ENCODE measurements around the gene PCGF6.
A peak's percentile ranks its signal among the peaks of the same experiment; 100 is the strongest.
"Not testable (repeated sequence)": the region's sequence is repeated elsewhere in the genome, so short reads cannot be mapped to it uniquely, and the experiment has no call there.

PCGF6 gene

DNA sequence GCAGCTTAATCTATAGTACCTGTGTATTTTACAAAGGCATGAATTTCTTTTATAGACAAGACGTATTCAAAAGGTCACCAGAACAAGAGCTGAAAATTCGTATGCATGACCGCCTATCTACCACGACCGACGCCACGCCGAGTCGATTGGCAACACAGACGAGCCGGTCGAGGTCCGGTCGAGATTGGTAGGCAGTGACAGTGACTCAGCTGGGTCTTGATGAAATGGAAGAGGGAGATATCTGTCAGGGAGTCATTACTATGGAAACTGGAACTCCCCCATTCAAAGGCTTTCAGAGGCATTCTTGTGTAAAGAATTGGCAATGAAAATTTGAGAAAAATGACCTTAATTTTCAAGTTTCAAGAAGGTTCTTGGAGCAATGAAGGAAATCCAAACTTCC, 43.2 kb upstream of the PCGF6 start:
- peak overlapping the region; percentile 92 for H3K4me3 ChIP-seq (ENCODE audit: low read depth, low read length)
- DNase-seq (ENCODE audit: low read depth): peak; percentile 34
- no peak for TF ChIP-seq MYC (IDR thresholded peaks at IDR 0.05; ENCODE audit: low read depth, low read length)
- TF ChIP-seq, protein P1, sequence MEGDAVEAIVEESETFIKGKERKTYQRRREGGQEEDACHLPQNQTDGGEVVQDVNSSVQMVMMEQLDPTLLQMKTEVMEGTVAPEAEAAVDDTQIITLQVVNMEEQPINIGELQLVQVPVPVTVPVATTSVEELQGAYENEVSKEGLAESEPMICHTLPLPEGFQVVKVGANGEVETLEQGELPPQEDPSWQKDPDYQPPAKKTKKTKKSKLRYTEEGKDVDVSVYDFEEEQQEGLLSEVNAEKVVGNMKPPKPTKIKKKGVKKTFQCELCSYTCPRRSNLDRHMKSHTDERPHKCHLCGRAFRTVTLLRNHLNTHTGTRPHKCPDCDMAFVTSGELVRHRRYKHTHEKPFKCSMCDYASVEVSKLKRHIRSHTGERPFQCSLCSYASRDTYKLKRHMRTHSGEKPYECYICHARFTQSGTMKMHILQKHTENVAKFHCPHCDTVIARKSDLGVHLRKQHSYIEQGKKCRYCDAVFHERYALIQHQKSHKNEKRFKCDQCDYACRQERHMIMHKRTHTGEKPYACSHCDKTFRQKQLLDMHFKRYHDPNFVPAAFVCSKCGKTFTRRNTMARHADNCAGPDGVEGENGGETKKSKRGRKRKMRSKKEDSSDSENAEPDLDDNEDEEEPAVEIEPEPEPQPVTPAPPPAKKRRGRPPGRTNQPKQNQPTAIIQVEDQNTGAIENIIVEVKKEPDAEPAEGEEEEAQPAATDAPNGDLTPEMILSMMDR (IDR thresholded peaks at IDR 0.05; ENCODE audit: low read depth, low read length): no peak
- TF ChIP-seq, protein P2, sequence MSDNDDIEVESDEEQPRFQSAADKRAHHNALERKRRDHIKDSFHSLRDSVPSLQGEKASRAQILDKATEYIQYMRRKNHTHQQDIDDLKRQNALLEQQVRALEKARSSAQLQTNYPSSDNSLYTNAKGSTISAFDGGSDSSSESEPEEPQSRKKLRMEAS (IDR thresholded peaks at IDR 0.05; ENCODE audit: low read depth, low read length): no peak
- no peak for TF ChIP-seq POLR2A (IDR thresholded peaks at IDR 0.05; ENCODE audit: extremely low read depth, insufficient read length)

DNA sequence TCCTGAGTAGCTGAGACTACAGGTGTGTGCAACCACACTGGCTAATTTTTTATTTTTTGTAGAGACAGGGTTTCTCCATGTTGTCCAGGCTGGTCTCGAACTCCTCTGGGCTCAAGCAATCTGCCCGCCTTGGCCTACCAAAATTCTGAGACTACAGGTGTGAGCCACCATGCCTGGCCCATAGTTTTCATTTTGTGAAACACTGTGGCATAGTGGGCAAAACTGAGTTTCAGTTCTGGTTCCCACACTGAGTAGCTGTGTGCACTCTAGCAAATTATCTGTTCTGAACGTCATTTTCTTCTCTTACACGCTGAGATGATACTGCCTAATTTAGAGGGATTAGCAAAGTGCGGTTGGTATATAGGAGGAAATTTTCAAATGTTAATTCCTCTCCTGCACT, 31.8 kb upstream of the PCGF6 start:
- no peak overlapping the region for H3K4me3 ChIP-seq (ENCODE audit: low read depth, low read length)
- TF ChIP-seq POLR2A (IDR thresholded peaks at IDR 0.05; ENCODE audit: extremely low read depth, insufficient read length) (no peak), MYC (IDR thresholded peaks at IDR 0.05; ENCODE audit: low read depth, low read length) (no peak)
- TF ChIP-seq, protein P2 (IDR thresholded peaks at IDR 0.05; ENCODE audit: low read depth, low read length): no peak
- TF ChIP-seq, protein P1 (IDR thresholded peaks at IDR 0.05; ENCODE audit: low read depth, low read length): no peak
- DNase-seq (ENCODE audit: low read depth): no peak

DNA sequence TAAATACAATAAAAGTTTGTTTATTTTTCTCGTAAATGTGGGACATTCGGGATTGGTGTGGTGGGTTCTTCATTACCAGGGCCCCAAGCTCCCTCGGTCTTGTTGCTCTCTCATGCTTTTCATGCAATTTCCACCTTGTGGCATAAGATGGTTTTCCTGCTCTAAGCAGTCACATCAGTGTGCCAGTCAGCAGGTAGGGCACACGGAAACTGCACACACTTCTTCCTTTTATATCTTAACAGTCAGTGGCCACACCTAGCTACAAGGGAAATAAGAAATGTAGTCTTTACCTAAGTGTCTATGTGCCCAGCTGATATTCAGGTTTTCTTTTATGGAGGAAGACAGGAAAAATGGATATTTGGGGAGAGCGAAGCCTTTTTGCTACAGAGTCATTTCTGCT, 23.3 kb upstream of the PCGF6 start:
- H3K4me3 ChIP-seq (ENCODE audit: low read depth, low read length): no peak overlapping the region
- TF ChIP-seq, protein P1 (IDR thresholded peaks at IDR 0.05; ENCODE audit: low read depth, low read length): no peak
- TF ChIP-seq MYC (IDR thresholded peaks at IDR 0.05; ENCODE audit: low read depth, low read length): no peak
- TF ChIP-seq, protein P2 (IDR thresholded peaks at IDR 0.05; ENCODE audit: low read depth, low read length): no peak
- TF ChIP-seq POLR2A (IDR thresholded peaks at IDR 0.05; ENCODE audit: extremely low read depth, insufficient read length): no peak
- DNase-seq (ENCODE audit: low read depth): no peak

DNA sequence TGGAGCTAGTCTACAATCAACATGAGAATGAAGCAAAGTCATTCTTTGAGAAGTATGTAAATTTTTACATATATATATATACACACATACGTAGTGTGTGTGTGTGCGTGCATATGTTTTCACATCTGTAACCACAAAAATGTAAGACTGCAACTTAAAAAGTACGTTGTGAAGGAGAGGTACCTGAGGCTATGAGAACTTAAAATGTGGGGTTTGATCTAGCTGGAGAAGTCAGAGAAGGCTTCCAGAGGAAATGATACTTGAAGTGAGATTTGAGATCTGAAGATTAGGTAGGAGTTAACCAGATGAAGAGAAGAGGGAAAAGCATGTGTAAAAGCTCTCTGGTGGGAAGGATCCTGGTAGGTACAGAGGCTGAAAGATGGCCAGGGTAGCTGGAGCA, 22.6 kb upstream of the PCGF6 start:
- no peak overlapping the region for H3K4me3 ChIP-seq (ENCODE audit: low read depth, low read length)
- no peak for DNase-seq (ENCODE audit: low read depth)
- TF ChIP-seq, protein P1 (IDR thresholded peaks at IDR 0.05; ENCODE audit: low read depth, low read length): no peak
- TF ChIP-seq MYC (IDR thresholded peaks at IDR 0.05; ENCODE audit: low read depth, low read length) (no peak), POLR2A (IDR thresholded peaks at IDR 0.05; ENCODE audit: extremely low read depth, insufficient read length) (no peak)
- TF ChIP-seq, protein P2 (IDR thresholded peaks at IDR 0.05; ENCODE audit: low read depth, low read length): no peak

DNA sequence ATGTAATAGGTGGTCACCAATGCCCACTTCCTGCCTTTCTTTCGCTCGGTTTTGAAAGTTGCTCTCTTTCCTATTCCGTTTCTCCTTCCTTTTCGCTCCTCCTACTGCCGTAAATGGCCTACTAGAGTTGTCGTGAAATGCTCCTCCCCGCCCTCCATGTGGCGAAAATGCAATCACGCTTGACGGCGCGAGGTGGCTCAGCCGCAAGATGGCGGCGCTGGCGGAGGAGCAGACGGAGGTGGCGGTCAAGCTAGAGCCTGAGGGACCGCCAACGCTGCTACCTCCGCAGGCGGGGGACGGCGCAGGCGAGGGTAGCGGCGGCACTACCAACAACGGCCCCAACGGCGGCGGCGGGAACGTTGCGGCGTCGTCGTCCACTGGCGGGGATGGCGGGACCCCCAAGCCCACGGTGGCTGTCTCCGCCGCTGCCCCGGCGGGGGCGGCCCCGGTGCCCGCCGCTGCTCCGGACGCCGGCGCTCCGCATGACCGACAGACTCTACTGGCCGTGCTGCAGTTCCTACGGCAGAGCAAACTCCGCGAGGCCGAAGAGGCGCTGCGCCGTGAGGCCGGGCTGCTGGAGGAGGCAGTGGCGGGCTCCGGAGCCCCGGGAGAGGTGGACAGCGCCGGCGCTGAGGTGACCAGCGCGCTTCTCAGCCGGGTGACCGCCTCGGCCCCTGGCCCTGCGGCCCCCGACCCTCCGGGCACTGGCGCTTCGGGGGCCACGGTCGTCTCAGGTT, 17.0 kb upstream of the PCGF6 start, which contains the start of gene TAF5:
TAF5 (plus strand) TSS at position 195 of the 737 bp plus-strand sequence; CDS start at position 209, 14 bp downstream.
- peak; percentile 98 for DNase-seq (ENCODE audit: low read depth)
- TF ChIP-seq POLR2A (IDR thresholded peaks at IDR 0.05; ENCODE audit: extremely low read depth, insufficient read length) (peak; percentile 95), MYC (IDR thresholded peaks at IDR 0.05; ENCODE audit: low read depth, low read length) (no peak)
- TF ChIP-seq, protein P2 (IDR thresholded peaks at IDR 0.05; ENCODE audit: low read depth, low read length): 0 out of 2 replicates have a peak, but pooled peaks have one; percentile 61
- H3K4me3 ChIP-seq (ENCODE audit: low read depth, low read length): peak within 1 kb of the TSS; percentile 72

DNA sequence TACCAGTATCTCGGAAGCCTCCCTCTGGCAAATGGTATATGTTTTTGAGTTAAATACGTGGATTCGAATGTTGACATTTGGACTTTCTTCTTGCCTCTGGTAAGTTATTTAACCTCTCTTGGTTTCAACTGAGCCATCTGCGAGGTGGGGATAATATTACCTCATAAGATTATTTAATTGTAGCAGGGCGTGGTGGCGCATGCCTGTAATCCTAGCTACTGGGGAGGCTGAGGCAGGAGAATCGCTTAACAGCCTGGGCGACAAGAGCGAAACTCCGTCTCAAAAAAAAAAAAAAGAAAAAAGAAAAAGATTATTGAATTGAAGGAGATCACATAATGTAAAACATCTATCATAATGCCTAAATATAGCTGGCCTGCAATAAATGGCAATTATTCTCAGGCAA, 16.4 kb upstream of the PCGF6 start:
- peak overlapping the region; percentile 72 for H3K4me3 ChIP-seq (ENCODE audit: low read depth, low read length)
- TF ChIP-seq, protein P2 (IDR thresholded peaks at IDR 0.05; ENCODE audit: low read depth, low read length): no peak
- TF ChIP-seq POLR2A (IDR thresholded peaks at IDR 0.05; ENCODE audit: extremely low read depth, insufficient read length): no peak
- TF ChIP-seq MYC (IDR thresholded peaks at IDR 0.05; ENCODE audit: low read depth, low read length): no peak
- TF ChIP-seq, protein P1 (IDR thresholded peaks at IDR 0.05; ENCODE audit: low read depth, low read length): no peak
- no peak for DNase-seq (ENCODE audit: low read depth)

DNA sequence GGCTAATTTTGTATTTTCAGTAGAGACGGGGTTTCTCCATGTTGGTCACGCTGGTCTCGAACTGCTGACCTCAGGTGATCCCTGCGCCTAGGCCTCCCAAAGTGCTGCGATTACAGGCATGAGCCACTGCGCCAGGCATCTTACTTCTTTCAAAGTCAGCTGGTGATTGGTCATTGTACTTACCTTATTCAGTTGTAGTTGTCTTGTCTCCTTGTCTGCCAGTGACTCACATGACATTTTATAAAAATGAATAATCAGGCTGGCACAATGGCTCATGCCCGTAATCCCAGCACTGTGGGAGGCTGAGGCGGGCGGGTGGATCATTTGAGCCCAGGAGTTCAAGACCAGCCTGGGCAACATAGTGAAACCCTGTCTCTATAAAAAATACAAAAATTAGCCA, 9.9 kb upstream of the PCGF6 start:
- not testable (repeated sequence) for DNase-seq (ENCODE audit: low read depth); H3K4me3 ChIP-seq (ENCODE audit: low read depth, low read length)

DNA sequence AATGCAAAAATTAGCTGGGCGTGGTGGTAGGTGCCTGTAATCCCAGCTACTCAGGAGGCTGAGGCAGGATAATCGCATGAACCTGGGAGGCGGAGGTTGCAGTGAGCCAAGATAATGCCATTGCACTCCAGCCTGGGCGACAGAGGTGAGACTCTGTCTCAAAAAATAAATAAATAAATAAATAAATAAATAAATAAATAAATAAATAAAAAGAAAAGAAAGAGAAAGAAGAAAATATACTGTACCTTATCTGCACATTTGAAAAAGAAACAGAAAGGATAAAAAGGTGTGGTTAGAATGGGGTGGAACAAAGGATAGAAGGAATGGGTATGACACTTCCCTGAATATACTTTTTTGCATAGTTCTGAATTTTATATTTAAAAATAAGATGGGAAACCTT, 8.6 kb upstream of the PCGF6 start:
- H3K4me3 ChIP-seq (ENCODE audit: low read depth, low read length): not testable (repeated sequence)

More for the DNA sequence above, 8.6 kb upstream of the PCGF6 start:
- not testable (repeated sequence) for DNase-seq (ENCODE audit: low read depth)
